ENCODE results near the gene OR10G7.
"Not testable (repeated sequence)": the region's sequence is repeated elsewhere in the genome, so short reads cannot be mapped to it uniquely, and the experiment has no call there.

OR10G7 gene

GRCh38 chr11:124036666-124037065, 4.5 kb downstream of the OR10G7 start:
- no peak for DNase-seq

- no peak for DNase-seq
Observed at GRCh38 chr11:124026498-124026897, 14.6 kb downstream of the OR10G7 start, which contains the start of gene OR10G8. Gene OR10G8 (plus strand): TSS chr11:124026798. CDS start chr11:124029623, 2,825 bp downstream.

GRCh38 chr11:124015837-124016236, 25.3 kb downstream of the OR10G7 start:
- not testable (repeated sequence) for DNase-seq

- no peak for DNase-seq
Observed at GRCh38 chr11:124012697-124013096, 28.4 kb downstream of the OR10G7 start, which contains the start of gene OR10G4. Gene OR10G4 (plus strand): TSS chr11:124012997. CDS start chr11:124015575, 2,578 bp downstream.

GRCh38 chr11:123995119-123995518, 46.0 kb downstream of the OR10G7 start, which contains the start of gene OR10G6:
Gene OR10G6 (minus strand): TSS chr11:123995161. CDS start chr11:123995161, 0 bp downstream.
- no peak for DNase-seq
